Hippocampal formation (tissue), 2 donors: ENCODE results near the gene PNPLA7.
"Not testable (repeated sequence)": the region's sequence is repeated elsewhere in the genome, so short reads cannot be mapped to it uniquely, and the experiment has no call there.

ENCODE experiments used
- DNase-seq, 2 donors: peaks; one replicate each; lab custom pipeline; 2025; lab: John Stamatoyannopoulos, UW

Gene PNPLA7

GRCh38 chr9:137540536-137540935 is 9.7 kb downstream of the PNPLA7 start:
- no peak for DNase-seq

- no peak for DNase-seq
These were observed 12.1 kb downstream of the PNPLA7 start for GRCh38 chr9:137538058-137538457.

- DNase-seq: not testable (repeated sequence)
These were observed 13.5 kb downstream of the PNPLA7 start for GRCh38 chr9:137536594-137537131.

- no peak for DNase-seq
These were observed 15.1 kb downstream of the PNPLA7 start for GRCh38 chr9:137535120-137535428.

- DNase-seq: no peak
These were observed 15.7 kb downstream of the PNPLA7 start for GRCh38 chr9:137534256-137535119.

GRCh38 chr9:137532891-137533468 is 17.2 kb downstream of the PNPLA7 start:
- DNase-seq: not testable (repeated sequence)

GRCh38 chr9:137531099-137531765 is 19.0 kb downstream of the PNPLA7 start:
- DNase-seq: no peak

GRCh38 chr9:137530331-137530730 is 19.9 kb downstream of the PNPLA7 start:
- DNase-seq: no peak

- DNase-seq: no peak
These were observed 25.3 kb downstream of the PNPLA7 start for GRCh38 chr9:137524981-137525317.

GRCh38 chr9:137524161-137524980 is 25.8 kb downstream of the PNPLA7 start:
- DNase-seq: no peak

GRCh38 chr9:137522746-137523455 is 27.3 kb downstream of the PNPLA7 start:
- no peak for DNase-seq

GRCh38 chr9:137521405-137521985 is 28.7 kb downstream of the PNPLA7 start:
- no peak for DNase-seq

GRCh38 chr9:137520614-137521404 is 29.4 kb downstream of the PNPLA7 start:
- no peak for DNase-seq

- DNase-seq: no peak
These were observed 30.6 kb downstream of the PNPLA7 start for GRCh38 chr9:137519553-137519952.

- not testable (repeated sequence) for DNase-seq
These were observed 31.3 kb downstream of the PNPLA7 start for GRCh38 chr9:137518661-137519459.

GRCh38 chr9:137516144-137516917 is 33.9 kb downstream of the PNPLA7 start:
- no peak for DNase-seq

GRCh38 chr9:137515338-137515724 is 34.9 kb downstream of the PNPLA7 start:
- DNase-seq: no peak

GRCh38 chr9:137514691-137515337 is 35.4 kb downstream of the PNPLA7 start:
- no peak for DNase-seq
